PC-3 (cell line): ENCODE data around the gene ITGA8. TPM values are rescaled to one million over a fixed set of nuclear protein-coding genes. Genes with fewer than 3 reads are reported as not detected.

Experiments
- ATAC-seq: fragments of 200-7000 bp; cut with Tn5 transposase; 2 replicates; pipeline ENCODE4 v1.9.1; 2020; ENCODE audit warnings: mild to moderate bottlenecking, moderate library complexity
- BruUV-seq: library from RNA; stranded (reverse); fragments of 400-500 nt; replicated peaks from 2 replicates; lab custom pipeline; 2021; lab: Mats Ljungman, UMichigan
- CTCF ChIA-PET: fragments of 300-600 bp; sonication (Branson Sonifier 250); formaldehyde crosslinking; loops from one replicate; lab custom pipeline; 2022; ENCODE audit warnings: antibody characterized with exemption; lab: Charles Lee
- POLR2A ChIA-PET: fragments of 300-600 bp; sonication (Branson Sonifier 250); formaldehyde crosslinking; loops from one replicate; lab custom pipeline; 2022; ENCODE audit warnings: antibody characterized with exemption; ENCODE audit not compliant: unreplicated experiment; lab: Charles Lee
- DNase-seq: peaks from one replicate; pipeline ENCODE4 v3.0.0-alpha.2; 2015
- H2AFZ ChIP-seq: fragments of 300-600 bp; sonication (generic); 2 replicates; pipeline ENCODE4 v1.6.0; 2016; ENCODE audit warnings: antibody characterized with exemption, low read length
- H3F3A ChIP-seq: fragments of 300-600 bp; sonication (generic); one replicate; pipeline ENCODE4 v1.6.0; 2017; ENCODE audit warnings: antibody characterized with exemption, low read length, control low read depth, mild to moderate bottlenecking; ENCODE audit not compliant: unreplicated experiment
- H3K27ac ChIP-seq: fragments of 300-600 bp; sonication (generic); 2 replicates; pipeline ENCODE4 v1.5.1; 2016; ENCODE audit warnings: mild to moderate bottlenecking, low read length
- H3K27me3 ChIP-seq: fragments of 300-600 bp; sonication (generic); 2 replicates; pipeline ENCODE4 v1.6.1; 2016; ENCODE audit warnings: low read length, mixed read lengths
- H3K36me3 ChIP-seq: fragments of 300-600 bp; sonication (generic); 2 replicates; pipeline ENCODE4 v1.6.1; 2016; ENCODE audit warnings: low read depth, mixed run types, low read length, mixed read lengths
- H3K4me1 ChIP-seq: fragments of 300-600 bp; sonication (generic); 2 replicates; pipeline ENCODE4 v1.5.1; 2016; ENCODE audit warnings: low read length; ENCODE audit not compliant: insufficient read depth
- H3K4me2 ChIP-seq: fragments of 300-600 bp; sonication (generic); 2 replicates; pipeline ENCODE4 v1.6.0; 2016; ENCODE audit warnings: low read length
- H3K4me3 ChIP-seq: fragments of 300-600 bp; sonication (generic); 2 replicates; pipeline ENCODE4 v1.5.1; 2016; ENCODE audit warnings: mild to moderate bottlenecking, low read length, mixed read lengths
- H3K79me2 ChIP-seq: fragments of 300-600 bp; sonication (generic); 2 replicates; pipeline ENCODE4 v1.6.1; 2017; ENCODE audit warnings: low read length, mixed read lengths
- H3K9ac ChIP-seq: fragments of 300-600 bp; sonication (generic); 2 replicates; pipeline ENCODE4 v1.6.0; 2016; ENCODE audit warnings: mild to moderate bottlenecking, low read length
- H3K9me2 ChIP-seq: fragments of 300-600 bp; sonication (generic); replicated peaks from 2 replicates; pipeline ENCODE4 v1.6.1; 2016; ENCODE audit warnings: mixed run types, low read length, mixed read lengths
- H3K9me3 ChIP-seq: fragments of 300-600 bp; sonication (generic); 2 replicates; pipeline ENCODE4 v1.6.1; 2016; ENCODE audit warnings: low read length, mixed read lengths
- H4K20me1 ChIP-seq: fragments of 300-600 bp; sonication (generic); 2 replicates; pipeline ENCODE4 v1.6.1; 2016; ENCODE audit warnings: low read length, mixed read lengths
- CTCF ChIP-seq: fragments of 300-600 bp; sonication (generic); conservative IDR thresholded peaks from 2 replicates; pipeline ENCODE4 v1.5.1; 2017; ENCODE audit warnings: antibody characterized with exemption, low read depth, mild to moderate bottlenecking, low read length
- EZH2 ChIP-seq: fragments of 300-600 bp; sonication (generic); IDR thresholded peaks from one replicate; pipeline ENCODE4 v1.6.1; 2017; ENCODE audit warnings: antibody characterized with exemption, mild to moderate bottlenecking, low read length; ENCODE audit not compliant: unreplicated experiment
- EZH2phosphoT487 ChIP-seq: fragments of 300-600 bp; sonication (generic); IDR thresholded peaks from 2 replicates; pipeline ENCODE4 v1.6.1; 2018; ENCODE audit warnings: mild to moderate bottlenecking, antibody characterized with exemption, low read length, borderline replicate concordance
- intact Hi-C: fragments of 100-400 bp; cut with micrococcal nuclease; formaldehyde crosslinking; loops from 2 replicates; pipeline ENCODE4 v1.9.0; 2023
- total RNA-seq: library from RNA; depleted of rRNA; stranded (reverse); fragments of >200 nt; gene quantifications from 2 replicates; pipeline ENCODE4 v1.2.3, GENCODE V29; 2014

ITGA8 gene
- total RNA-seq, 1 experiment from 2014 or later: not detected

GRCh38 chr10:15751046-15751445 lies 31.3 kb upstream of the ITGA8 start:
- H3K4me2 ChIP-seq: no peak overlapping the region
- TF ChIP-seq EZH2phosphoT487 (no peak), CTCF (no peak)
- no peak overlapping the region for H3K27ac ChIP-seq
- ChIA-PET CTCF (no interaction called here), POLR2A (no interaction called here)
- H3F3A ChIP-seq: no peaks in the 10 kb centered on the region
- no TSS peak for BruUV-seq
- no peaks in the 10 kb centered on the region for H3K9me3 ChIP-seq
- no peaks in the 10 kb centered on the region for H3K79me2 ChIP-seq
- H4K20me1 ChIP-seq: no peaks in the 10 kb centered on the region
- no peaks in the 10 kb centered on the region for H3K36me3 ChIP-seq
- H3K9me2 ChIP-seq: no peaks in the 10 kb centered on the region
- intact Hi-C loops: no loop called here
- H3K4me3 ChIP-seq: no peak overlapping the region
- ATAC-seq: no peak
- H2AFZ ChIP-seq: no peak overlapping the region
- H3K9ac ChIP-seq: no peak overlapping the region
- H3K4me1 ChIP-seq: no peaks in the 10 kb centered on the region
- H3K27me3 ChIP-seq: 0 out of 2 replicates have a peak, but pooled peaks cover 8% of the 10 kb centered on the region
- DNase-seq: no peak

GRCh38 chr10:15748126-15748525 lies 28.4 kb upstream of the ITGA8 start:
- BruUV-seq: no TSS peak

GRCh38 chr10:15747632-15748031 lies 27.9 kb upstream of the ITGA8 start:
- CTCF ChIA-PET: no interaction called here
- intact Hi-C loops: no loop called here
- Histone ChIP-seq H3K4me3 (no peak overlapping the region), H3K4me1 (peaks cover 6% of the 10 kb centered on the region; the same call in 1 of the 2 replicates), H3K36me3 (no peaks in the 10 kb centered on the region), H4K20me1 (no peaks in the 10 kb centered on the region), H3K9ac (no peak overlapping the region), H3F3A (no peaks in the 10 kb centered on the region), H3K79me2 (no peaks in the 10 kb centered on the region), H3K9me2 (no peaks in the 10 kb centered on the region), H3K27me3 (no peaks in the 10 kb centered on the region), H3K9me3 (no peaks in the 10 kb centered on the region), H3K27ac (no peak overlapping the region), H2AFZ (no peak overlapping the region), H3K4me2 (no peak overlapping the region)
- DNase-seq: no peak
- no peak for ATAC-seq
- POLR2A ChIA-PET: no interaction called here
- no TSS peak for BruUV-seq
- TF ChIP-seq EZH2phosphoT487: no peak
- TF ChIP-seq CTCF: no peak
- no peak for TF ChIP-seq EZH2

More at GRCh38 chr10:15748126-15748525, 28.4 kb upstream of the ITGA8 start:
- Histone ChIP-seq H3K4me2 (no peak overlapping the region), H3F3A (no peaks in the 10 kb centered on the region), H2AFZ (no peak overlapping the region), H3K79me2 (no peaks in the 10 kb centered on the region), H3K36me3 (no peaks in the 10 kb centered on the region), H4K20me1 (no peaks in the 10 kb centered on the region), H3K27ac (no peak overlapping the region), H3K4me3 (no peak overlapping the region), H3K27me3 (no peaks in the 10 kb centered on the region), H3K9me2 (no peaks in the 10 kb centered on the region), H3K9ac (no peak overlapping the region), H3K9me3 (no peaks in the 10 kb centered on the region), H3K4me1 (peaks cover 4% of the 10 kb centered on the region; the same call in 1 of the 2 replicates)
- DNase-seq (no peak), ATAC-seq (peak; percentile 74)
- intact Hi-C loops: no loop called here
- ChIA-PET POLR2A (no interaction called here), CTCF (no interaction called here)
- TF ChIP-seq EZH2: no peak
- TF ChIP-seq CTCF: no peak
- no peak for TF ChIP-seq EZH2phosphoT487
